Activated naive CD8-positive, alpha-beta T cell treated with anti-CD3 and anti-CD28 coated beads, Interleukin-2, amount 10 ng/mL, durations not matched to agents 7 days and 5 days (primary cell): ENCODE data around the gene EIF1AX. TPM values are rescaled to one million over a fixed set of nuclear protein-coding genes. Genes with fewer than 3 reads are reported as not detected.

Experiments
- ATAC-seq: fragments of 150-1000 bp; cut with Tn5 transposase; one replicate; pipeline ENCODE4 v1.10.0; 2021; ENCODE audit warnings: low read depth, moderate library complexity
- POLR2A ChIA-PET: fragments of 350-600 bp; sonication (Branson Sonifier 250); formaldehyde crosslinking; loops from one replicate; lab custom pipeline; 2021; ENCODE audit warnings: antibody characterized with exemption; lab: Charles Lee
- DNase-seq: peaks from one replicate; pipeline ENCODE4 v3.0.0; 2021
- H3K27ac Mint-ChIP-seq: one replicate; pipeline ENCODE4 v1.8.0; 2022; ENCODE audit warnings: mild to moderate bottlenecking, mixed read lengths
- H3K27me3 Mint-ChIP-seq: one replicate; pipeline ENCODE4 v1.8.0; 2022; ENCODE audit warnings: mild to moderate bottlenecking, moderate library complexity, mixed read lengths
- H3K36me3 Mint-ChIP-seq: one replicate; pipeline ENCODE4 v1.8.0; 2021; ENCODE audit warnings: mild to moderate bottlenecking, mixed read lengths
- H3K4me1 Mint-ChIP-seq: one replicate; pipeline ENCODE4 v1.8.0; 2021; ENCODE audit warnings: mixed read lengths
- H3K4me3 Mint-ChIP-seq: one replicate; pipeline ENCODE4 v1.8.0; 2022; ENCODE audit warnings: mild to moderate bottlenecking, moderate library complexity, mixed read lengths
- H3K9me3 Mint-ChIP-seq: one replicate; pipeline ENCODE4 v1.8.0; 2021; ENCODE audit warnings: mixed read lengths
- total RNA-seq, 2 experiments: library from RNA; stranded (reverse); gene quantifications; one replicate each; pipeline ENCODE4 v1.2.3, GENCODE V29; 2021

Gene EIF1AX
- total RNA-seq, 2 experiments from 2014 or later, result 63.9 to 66.0 TPM

DNA sequence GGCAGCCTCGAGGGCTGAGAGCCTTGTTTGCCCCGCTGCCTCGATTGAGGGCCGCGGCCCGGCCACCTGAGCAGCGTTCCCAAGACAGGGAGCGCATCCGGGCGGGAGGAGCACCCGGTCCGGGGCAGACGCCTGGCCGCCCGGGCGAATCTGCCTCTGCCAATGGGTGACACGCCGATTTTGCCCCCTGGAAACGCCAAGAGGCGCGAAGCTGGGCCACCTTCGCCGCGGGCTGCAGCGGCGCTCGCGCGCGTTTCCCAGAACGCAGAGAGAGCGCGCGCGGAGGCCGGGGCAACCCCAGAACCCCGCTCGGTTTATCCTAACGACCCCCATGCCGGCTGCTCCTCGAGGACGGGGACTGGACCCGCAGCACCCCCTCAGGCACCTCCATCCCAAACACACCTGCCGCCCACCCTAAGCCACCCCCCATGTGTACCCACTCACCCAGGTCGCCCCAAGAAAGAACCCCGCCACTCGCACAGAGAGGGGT lies 25.5 kb downstream of the EIF1AX start:
- Mint-ChIP-seq H3K9me3 (no peaks in the 10 kb centered on the region), H3K4me3 (peak overlapping the region; percentile 56), H3K27ac (no peak overlapping the region), H3K36me3 (no peaks in the 10 kb centered on the region), H3K4me1 (peaks cover 6% of the 10 kb centered on the region), H3K27me3 (peaks cover 11% of the 10 kb centered on the region)
- DNase-seq (no peak), ATAC-seq (no peak)
- POLR2A ChIA-PET, result no interaction called here

DNA sequence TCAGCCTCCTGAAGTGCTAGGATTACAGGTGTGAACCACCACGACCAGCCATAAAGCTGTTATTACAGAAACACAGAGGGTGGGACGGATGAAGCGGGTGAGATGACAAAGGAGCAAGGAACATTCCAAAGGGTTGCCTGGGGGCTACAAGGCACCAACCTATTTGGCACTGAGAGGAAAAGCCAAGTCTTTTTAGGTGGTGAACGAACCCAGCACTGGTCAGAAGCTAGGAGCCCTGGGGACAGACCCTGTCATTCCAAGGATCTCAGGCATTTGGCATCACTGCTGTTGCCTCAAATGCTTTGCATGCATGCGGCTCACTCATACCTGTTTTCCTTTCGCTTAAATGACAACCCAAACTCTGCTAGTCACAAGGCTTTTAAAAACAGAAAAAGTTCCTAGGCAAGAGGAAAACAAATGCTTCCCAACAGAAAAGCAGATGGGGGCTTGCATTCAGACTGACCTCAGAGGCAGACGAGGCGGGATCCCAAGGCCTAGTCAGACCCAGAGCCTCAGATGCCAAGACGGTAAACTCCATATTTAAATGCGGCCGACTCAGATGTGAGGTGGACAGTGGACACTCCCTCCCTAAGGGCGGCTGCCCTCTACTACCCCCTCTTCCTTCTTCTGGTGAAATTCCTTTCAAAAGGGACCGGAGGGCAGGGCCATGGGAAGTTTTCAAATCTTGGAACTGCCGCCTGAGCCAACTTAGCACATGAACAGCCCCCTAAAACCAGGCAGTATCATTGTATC lies 29.4 kb downstream of the EIF1AX start:
- DNase-seq, result no peak
- Mint-ChIP-seq H3K4me1 (peaks cover 5% of the 10 kb centered on the region), H3K4me3 (no peak overlapping the region), H3K27me3 (peaks cover 11% of the 10 kb centered on the region), H3K27ac (no peak overlapping the region), H3K9me3 (no peaks in the 10 kb centered on the region), H3K36me3 (no peaks in the 10 kb centered on the region)
- ATAC-seq, result no peak
- POLR2A ChIA-PET, result no interaction called here

DNA sequence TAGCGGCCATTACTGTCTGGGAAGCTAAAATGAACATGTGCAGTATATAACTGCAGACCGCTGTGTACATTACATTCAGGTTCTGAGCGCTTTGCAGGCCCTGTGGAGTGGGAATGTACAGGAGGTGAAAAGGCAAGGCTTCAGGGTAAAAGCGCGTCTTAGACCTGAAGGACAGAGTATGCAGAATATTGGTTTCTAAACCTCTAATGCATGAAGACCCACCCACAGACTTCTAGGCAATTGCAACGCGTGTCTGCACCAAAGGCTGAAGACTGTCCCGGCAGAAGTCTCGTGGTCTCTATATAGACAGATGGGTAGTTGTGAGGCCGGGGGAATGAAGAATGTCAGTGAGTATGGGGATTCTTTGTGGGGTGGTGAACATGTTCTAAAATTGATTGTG lies 30.4 kb downstream of the EIF1AX start:
- POLR2A ChIA-PET, result no interaction called here
- Mint-ChIP-seq H3K9me3 (no peaks in the 10 kb centered on the region), H3K27ac (no peak overlapping the region), H3K36me3 (no peaks in the 10 kb centered on the region), H3K27me3 (peaks cover 9% of the 10 kb centered on the region), H3K4me3 (no peak overlapping the region), H3K4me1 (peaks cover 5% of the 10 kb centered on the region)
- ATAC-seq (no peak), DNase-seq (no peak)

DNA sequence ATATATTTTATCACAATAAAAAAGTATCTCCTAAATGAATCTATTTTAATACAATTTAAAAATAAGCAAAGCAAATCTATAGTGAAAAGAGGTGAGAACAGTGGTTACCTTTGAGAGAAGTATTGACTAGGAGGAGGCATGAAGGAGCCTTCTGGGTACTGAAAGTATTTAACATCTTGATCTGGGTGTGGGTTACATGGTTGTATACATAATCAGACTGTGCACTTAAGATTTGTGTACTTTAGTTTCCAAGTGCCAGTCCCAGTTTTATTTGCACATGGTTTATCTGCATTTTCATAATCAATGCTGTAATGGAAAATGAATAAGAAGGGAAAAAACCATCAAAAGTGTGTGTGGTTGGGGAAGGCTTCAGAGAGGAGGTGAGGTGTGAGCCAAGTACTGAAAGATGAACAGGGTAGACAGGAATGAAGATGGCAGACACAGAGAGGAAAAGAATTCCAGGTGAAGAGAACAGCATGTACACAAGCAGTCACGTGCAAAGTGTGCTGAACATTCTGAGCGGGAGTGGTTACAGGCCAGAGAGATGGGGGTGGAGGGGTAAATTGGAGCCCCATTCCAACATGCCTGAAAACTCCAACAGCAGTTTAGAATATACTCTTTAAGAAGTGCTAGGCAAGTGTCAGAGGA lies 39.6 kb downstream of the EIF1AX start:
- H3K4me1 Mint-ChIP-seq, result no peaks in the 10 kb centered on the region
- POLR2A ChIA-PET, result no interaction called here
- H3K27ac Mint-ChIP-seq, result no peak overlapping the region
- no peaks in the 10 kb centered on the region for H3K9me3 Mint-ChIP-seq
- no peak overlapping the region for H3K4me3 Mint-ChIP-seq
- no peaks in the 10 kb centered on the region for H3K36me3 Mint-ChIP-seq
- DNase-seq, result no peak
- no peak for ATAC-seq
- H3K27me3 Mint-ChIP-seq, result no peaks in the 10 kb centered on the region

DNA sequence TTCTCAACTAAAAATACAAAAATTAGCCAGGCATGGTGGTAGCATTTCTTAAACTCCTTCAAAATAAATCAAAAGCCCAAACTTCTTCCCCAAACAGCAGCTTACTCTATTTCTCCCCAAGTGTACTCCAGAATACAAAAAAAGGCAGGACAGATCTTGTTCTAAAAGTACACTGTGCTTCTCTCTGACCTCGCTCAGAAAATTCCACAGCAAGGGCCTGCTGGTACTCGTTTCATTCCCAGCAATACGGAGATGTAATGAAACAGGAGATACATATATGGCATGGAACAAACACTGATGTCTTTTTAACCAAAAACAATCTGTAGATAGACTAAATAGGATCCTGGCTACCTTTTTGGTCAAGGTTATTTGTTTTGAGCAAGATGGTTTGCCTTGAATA lies 50.1 kb downstream of the EIF1AX start:
- no peak for ATAC-seq
- Mint-ChIP-seq H3K4me1 (no peaks in the 10 kb centered on the region), H3K27ac (no peak overlapping the region), H3K4me3 (no peak overlapping the region), H3K9me3 (no peaks in the 10 kb centered on the region), H3K36me3 (no peaks in the 10 kb centered on the region), H3K27me3 (peaks cover 2% of the 10 kb centered on the region)
- no peak for DNase-seq
- POLR2A ChIA-PET, result no interaction called here

DNA sequence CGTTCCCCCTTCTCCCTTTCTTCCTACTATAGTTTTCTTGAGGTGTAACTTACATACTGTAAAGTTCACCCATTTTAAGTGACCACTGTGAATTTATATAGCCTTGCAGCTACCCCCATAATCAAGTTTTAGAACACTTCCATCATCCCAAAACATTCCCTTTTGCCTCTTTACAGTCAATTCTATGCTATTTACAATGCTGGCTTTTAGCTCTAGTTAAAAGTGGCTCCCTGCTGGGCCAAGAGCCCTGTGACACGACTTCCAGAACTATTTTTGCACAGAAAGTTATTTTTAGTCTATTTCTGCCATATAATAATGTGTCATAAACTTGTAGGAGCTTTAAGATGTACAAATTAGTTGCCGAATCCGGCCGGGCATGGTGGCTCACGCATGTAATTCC lies 51.8 kb downstream of the EIF1AX start:
- no peaks in the 10 kb centered on the region for H3K4me1 Mint-ChIP-seq

DNA sequence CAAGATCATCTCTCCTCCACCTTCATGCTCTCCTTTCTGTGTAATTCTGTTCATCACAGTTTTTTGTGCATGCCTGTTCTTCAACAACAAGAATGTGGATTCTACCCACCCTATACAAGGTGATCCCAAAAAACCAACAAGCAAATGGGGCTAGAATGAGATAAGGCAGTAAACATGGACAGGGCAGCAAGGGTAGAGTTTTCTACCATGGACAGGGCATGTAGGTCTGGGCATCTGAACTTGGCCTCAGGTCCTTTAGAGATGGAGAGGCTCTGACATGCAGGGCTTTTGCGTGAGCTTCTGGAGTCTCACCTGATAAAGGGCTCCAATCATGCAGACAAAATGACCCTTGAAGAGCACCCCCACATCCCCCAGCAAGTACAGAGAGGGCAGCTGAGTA lies 61.4 kb downstream of the EIF1AX start:
- DNase-seq, result no peak
- Mint-ChIP-seq H3K27me3 (no peaks in the 10 kb centered on the region), H3K27ac (no peak overlapping the region), H3K36me3 (no peaks in the 10 kb centered on the region), H3K4me3 (no peak overlapping the region), H3K9me3 (no peaks in the 10 kb centered on the region), H3K4me1 (no peaks in the 10 kb centered on the region)
- POLR2A ChIA-PET, result no interaction called here
- no peak for ATAC-seq

More for the DNA sequence above, 51.8 kb downstream of the EIF1AX start:
- DNase-seq, result no peak
- no peaks in the 10 kb centered on the region for H3K36me3 Mint-ChIP-seq
- peaks cover 2% of the 10 kb centered on the region for H3K27me3 Mint-ChIP-seq
- no peak overlapping the region for H3K27ac Mint-ChIP-seq
- ATAC-seq, result no peak
- H3K9me3 Mint-ChIP-seq, result no peaks in the 10 kb centered on the region
- H3K4me3 Mint-ChIP-seq, result no peak overlapping the region
- POLR2A ChIA-PET, result no interaction called here

Other genes with a start within 250 kb of the EIF1AX start
- gene BCLAF3, start 150.8 kb downstream of the EIF1AX start, total RNA-seq, result 1 to 10 TPM; 8.0 to 8.9 TPM
- under 1 TPM; 0.17 to 0.30 TPM for gene MAP7D2, start 24.9 kb downstream of the EIF1AX start, total RNA-seq
- 10 to 100 TPM; 92.3 to 99.7 TPM for gene RPS6KA3, start 125.1 kb upstream of the EIF1AX start, total RNA-seq